Right renal pelvis (tissue), 4 donors: Measurements from ENCODE around the gene CDHR4. TPM values are rescaled to one million over a fixed set of nuclear protein-coding genes. Genes with fewer than 3 reads are reported as not detected.
A peak's percentile ranks its signal among the peaks of the same experiment; 100 is the strongest.
"Not testable (repeated sequence)": the region's sequence is repeated elsewhere in the genome, so short reads cannot be mapped to it uniquely, and the experiment has no call there.

Experiments
- DNase-seq, 4 donors: peaks; one replicate each; pipeline ENCODE4 v3.0.0-alpha.2; 2013; ENCODE audit warnings: low read depth in 4 of 4, low spot score in 3 of 4, missing footprints in 1 of 4
- polyA plus RNA-seq, 4 donors: library from polyadenylated mRNA; unstranded; fragments of 120-200 nt; gene quantifications; one replicate each; pipeline ENCODE4 v1.2.1, GENCODE V29; 2013; ENCODE audit not compliant: insufficient read length in 4 of 4

CDHR4 gene
- polyA plus RNA-seq, 4 donors, result 0.05 TPM; not detected in 3

DNA sequence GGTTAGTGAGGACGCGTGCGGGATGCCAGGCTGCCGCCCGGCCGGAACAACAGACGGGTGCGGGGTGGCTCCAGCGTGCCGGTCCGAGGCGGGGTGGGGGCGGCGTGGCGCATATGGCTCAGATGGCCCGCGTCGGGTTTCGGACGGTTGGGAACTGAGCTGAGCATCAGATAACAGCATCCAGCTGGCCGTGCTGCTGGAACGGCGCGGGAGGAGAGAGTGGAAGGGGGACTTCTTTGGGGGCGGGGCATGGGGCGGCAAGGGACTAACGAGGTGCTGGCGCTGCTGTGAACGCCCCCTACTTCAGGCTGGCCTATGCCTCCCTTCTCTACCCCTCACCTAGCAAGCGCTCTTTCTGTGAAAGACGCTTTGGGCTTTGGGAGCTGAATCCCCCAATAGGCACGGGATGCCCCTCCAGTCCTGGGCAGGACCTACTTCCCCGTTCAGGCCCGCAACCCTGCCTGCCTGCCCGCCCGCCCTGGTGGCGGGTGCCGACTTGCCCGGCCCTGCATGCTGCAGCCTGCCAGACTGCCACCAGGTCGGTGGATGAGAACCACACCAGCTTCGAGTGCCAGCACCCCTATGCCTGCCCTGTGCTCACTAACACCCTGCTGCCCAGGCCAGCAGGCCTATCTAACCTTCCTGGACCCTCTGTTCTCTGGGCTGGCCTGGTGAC is 3.9 kb upstream of the CDHR4 start:
- no peak for DNase-seq

DNA sequence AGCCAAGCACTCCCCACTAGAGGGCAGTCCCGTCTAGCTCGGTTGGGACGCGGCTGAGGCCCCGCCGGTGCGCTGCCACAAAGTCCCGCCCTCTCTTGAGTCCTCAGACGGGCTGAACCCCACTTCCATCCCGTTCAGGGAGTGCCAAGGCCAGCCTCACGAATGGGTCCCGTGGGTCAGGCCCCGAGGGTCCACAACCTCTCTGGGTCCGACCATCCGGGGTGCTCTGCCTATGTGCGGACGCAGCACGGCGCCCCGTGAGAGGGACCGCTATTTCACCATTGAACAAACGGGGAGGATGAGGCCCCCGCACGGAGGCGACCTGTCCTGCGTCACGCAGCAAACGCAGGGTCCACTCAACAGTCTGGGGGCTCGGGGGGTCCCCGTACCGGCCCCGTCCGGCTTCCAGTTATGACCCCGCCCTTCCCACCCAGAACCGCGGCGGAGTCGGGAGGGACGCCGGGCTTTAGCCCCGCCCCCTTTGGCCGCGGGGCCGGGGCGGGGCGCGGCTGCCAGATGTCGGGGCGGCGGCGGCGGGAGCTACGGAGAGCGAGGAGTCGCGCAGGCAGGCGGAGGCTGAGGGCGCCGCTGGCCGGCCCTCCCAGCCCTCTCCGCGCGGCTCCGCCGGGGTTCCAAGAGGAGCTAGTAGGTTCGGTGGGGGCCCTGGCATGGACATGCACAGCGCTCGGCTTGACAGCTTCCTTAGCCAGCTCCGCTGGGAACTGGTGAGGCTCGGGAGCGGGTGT is 3.2 kb upstream of the CDHR4 start, which contains the start of gene INKA1:
INKA1 (plus strand) TSS at position 543 of the 746 bp plus-strand sequence; CDS start at position 675, 132 bp downstream.
- DNase-seq, result peak in 2 of 4 donors; percentile 81 to 85

DNA sequence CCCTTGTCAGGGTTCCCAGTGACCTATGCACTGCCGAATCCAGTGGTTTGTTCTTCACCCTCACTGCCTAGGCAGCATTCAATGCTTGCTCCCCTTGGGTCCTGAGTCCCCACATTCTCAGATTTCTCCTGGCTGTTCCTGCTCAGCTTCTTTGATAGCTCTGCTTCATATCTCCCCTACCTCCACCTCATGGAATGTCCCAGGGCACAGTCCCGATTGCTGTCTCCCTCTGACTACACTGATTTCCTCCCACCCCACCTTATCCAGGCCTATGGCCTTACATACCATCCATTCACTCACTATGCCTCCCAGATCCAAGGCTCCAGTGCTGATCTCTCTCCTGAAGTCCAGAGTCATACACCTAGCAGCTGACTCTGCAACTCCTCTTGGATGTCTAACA is 1.5 kb upstream of the CDHR4 start:
- no peak for DNase-seq

DNA sequence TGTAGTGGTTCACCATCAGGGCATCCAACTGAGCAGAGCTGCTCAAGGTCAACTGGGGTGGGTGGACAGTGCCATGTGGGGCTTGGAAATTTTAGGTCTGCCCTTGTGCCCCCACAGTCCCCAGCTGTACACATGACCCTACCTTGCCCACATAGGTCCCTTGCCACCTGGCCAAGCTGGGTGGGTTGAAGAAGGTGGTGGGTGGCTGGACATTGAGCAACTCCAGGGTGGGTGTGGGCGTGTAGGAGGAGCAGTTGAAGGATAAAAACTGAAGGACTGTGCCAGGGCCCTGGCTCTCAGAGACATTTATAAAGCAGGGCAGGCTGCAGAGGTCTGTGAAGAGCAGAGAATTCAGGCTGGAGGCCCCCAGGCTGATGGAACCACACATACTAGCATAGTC is 568 bp downstream of the CDHR4 start:
- DNase-seq, result no peak

DNA sequence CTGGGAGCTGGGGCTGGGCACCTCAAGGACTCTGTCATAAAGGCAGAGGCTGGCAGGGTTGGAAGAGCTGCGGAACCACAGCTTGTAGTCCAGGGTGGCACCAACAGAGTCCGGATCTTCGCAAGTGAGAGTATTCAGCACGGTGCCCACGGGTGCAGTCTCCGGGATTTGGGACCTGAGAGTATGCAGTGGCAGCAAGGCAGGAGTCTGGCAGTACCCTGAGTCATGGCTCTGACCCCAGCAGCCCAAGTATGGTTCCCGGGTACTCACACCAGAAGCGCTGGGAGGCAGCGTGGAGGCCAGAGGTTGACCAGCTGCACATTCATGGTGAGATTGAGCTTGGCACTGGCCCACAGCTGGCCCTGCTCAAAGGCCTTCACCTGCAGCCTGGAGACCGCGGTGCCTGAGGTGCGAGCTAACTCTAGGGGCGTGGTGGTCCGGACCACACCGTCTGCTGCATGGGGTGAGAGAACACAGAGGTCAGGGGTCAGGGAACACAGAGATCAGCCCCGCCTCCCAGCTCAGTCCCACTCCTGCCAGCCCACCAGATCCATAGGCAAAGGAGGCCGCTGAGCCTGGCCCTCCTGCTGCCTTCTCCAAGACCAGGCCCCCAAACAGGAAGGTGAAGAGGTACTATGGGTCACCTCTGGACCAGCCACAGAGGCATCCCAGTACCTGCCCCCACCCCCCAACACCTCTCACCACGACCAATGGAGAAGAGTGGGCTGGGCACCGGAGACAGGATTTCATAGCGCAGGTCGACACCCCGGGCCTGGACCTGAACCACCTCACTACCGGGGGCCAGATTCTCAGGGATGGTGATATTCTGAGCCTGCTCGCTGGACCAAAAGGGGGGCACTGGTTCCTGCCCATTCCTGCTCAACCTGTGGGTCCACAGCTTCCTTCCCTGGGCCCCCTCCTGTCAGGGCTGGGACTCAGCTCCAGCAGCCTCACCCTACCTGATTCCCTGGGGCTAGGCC is 4.5 kb downstream of the CDHR4 start:
- no peak for DNase-seq

DNA sequence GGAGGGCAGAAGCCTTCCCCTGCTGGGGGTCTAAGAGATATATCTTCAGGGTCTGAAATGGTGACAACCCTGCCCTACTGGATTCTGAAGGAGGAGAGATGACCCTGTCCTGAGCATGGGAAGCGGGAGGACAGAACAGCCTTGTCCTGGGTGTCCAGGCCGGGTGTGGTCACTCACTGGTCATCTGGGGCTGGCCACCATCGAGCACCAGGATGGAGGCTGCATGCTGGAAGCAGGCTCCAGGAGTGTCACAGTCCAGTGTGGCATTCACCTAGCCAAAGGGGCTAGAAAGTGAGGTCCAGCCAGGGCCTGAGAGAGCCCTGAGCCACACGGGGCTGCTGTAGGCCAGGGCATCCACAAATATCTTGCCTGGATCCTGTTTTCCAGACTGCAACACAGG is 5.2 kb downstream of the CDHR4 start:
- DNase-seq, result no peak

DNA sequence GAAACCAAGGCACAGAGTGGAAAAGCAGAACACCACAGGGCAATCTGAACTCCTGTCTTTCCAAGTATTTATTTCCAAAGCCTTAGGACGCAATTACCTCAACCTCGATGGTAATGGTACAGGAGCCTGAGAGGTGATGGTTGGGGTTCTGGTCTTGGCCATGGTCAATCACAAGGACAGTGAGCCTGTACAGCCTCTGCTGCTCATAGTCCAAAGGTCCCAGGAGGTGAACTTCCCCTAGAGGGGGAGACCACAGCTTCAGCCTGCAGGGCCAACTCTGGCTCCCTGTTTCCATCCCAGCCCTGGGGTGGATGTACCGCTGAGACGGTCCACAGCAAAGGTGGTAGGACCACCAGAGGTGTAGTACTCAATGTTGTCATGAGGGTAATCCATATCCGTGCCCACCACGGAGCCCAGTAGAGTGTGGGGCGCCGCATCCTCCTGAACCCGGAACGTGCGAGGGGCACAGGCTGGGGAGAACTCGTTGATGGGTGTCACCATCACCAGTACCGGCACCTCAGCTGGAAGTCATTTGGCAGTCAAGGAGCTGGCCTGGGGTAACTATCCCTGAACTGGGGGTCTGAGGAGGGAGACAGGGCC is 6.1 kb downstream of the CDHR4 start:
- no peak for DNase-seq

DNA sequence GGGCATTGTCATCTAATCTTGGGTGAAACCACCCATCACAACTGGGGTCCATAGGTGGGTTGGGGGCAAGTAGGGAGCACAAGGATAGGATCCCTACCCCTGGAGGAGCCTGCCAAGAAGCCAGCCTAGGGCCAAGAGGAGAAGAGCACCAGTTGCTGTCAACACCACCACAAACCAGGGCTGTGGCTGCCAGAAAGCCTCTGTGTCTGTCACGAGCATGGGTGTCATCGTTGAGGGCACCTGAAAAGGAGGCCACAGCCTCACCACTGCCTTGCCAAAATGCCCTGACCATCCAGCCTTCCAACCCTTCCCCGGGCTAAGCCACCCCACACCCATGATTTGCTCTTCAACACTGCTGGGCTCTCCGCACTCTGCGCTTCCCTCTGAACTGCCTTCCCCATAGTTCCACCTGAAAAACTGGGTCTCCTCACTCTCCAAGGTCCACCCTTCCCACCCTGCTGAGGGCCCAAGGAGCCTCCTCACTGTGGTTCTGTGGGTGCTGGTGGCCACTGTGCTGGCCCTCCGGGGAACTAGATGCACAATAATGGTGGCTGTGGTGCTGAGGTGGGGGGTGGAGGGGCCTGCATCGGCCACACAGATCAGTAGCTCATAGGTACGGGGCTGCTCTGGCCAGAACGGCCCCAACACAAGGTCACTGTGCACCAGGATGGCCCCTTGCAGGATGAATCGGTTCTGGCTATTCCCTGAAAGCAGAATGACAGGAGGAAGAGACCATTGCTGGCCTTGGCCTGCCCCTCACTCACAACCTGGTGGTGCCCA is 7.1 kb downstream of the CDHR4 start:
- no peak for DNase-seq

DNA sequence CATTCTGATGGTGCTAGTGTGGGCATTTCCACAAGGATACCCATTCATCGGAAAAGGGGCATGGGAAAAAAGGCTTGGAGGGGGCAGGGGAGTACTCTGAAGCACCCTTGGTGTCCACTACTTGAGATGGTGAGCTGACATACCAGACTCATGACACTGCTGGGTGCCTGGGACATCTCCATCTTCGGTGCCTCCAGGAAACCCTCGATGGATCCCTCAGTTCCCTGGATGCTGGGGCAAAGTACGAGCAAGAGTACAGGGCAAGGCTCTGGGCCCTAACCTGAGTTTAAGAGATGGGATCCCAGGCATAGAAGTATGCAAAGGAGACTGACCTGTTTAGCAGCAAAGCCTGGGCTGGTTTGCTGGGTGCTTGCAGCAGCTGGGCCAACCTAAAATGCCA is 8.1 kb downstream of the CDHR4 start:
- DNase-seq, result no peak

DNA sequence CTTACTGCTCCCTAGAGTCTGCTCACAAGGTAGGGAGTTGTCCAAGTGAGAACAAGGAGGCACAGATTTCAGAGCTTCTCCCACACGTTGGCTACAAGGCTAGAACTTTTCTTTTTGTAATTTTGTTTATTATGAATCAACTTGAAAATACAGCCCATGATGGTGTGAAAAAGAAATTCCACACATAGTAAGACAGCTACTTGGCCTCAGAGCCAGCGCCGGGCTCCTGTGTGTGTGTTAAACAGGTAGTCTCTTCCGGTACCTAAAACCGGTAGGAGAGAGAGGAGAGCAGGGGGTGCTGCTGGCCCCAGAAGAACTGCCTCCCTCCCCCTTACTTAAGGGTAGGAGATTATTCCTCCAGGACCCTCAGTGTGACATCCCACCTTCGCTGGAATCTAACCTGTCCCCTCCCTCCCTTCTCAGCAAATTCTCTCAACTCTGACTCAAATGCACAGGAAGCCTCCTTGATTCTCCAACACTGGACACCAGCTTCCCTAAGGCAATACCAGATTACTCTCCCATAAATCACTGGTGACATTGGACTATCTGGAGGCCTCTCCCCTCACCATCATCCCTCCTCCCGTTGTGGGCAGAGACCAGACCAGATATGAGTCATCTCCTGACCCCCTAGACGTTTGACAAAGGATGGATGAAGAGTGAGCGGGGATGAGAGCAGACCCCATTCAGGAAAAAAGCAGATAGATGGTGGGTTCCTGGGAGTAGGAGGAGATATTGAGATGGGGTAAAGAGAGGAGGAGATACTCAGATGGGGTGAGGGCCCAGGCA is 8.9 kb downstream of the CDHR4 start:
- DNase-seq, result no peak

DNA sequence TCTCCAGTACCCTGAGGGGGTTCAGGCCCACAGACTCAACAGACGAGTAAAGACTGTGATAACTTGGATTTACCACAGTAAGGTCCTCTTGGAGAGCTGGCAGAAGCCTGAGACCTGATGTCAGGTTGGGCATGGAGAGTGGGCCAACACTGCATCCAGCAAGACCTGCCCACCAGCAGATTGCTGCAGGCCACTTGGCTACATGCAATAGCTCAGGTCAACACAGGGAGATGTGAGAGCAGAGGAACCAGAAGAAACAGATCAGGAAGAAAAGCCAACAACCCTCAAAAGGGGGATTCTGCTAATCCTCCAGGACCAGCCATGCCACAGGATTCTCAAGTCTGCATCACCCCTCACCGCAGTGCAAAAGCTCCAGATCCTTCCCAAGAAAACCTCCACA is 11.6 kb downstream of the CDHR4 start:
- DNase-seq, result no peak

DNA sequence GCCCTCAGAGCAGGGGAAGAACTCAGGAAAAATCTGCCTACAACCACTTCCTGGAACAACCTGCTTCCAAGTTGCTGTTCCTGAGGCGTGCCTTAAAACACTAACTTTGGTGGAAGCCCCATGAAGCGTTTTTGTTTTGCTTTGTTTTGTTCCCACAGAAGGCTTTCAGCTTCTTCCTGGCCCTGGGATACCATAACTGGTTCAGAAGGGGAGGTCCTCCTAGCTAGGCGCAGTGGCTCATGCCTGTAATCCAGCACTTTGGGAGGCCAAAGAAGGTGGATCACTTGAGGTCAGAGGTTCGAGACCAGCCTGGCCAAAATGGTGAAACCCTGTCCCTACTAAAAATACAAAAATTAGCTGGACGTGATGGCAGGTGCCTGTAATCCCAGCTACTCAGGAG is 12.1 kb downstream of the CDHR4 start:
- no peak for DNase-seq

DNA sequence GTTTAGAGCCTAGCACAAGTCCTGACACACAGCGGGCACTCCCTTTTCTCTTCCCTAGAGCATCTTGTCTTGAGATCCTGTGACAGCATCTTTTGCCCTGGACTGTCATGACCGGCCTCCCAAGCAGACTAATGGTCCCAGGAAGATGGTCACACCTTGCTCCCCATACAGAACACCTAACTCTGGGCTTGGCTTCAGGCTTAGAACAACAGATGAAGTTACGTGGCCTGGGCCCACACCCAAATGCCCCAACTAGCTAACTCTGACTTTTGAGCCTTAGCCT is 12.6 kb downstream of the CDHR4 start:
- no peak for DNase-seq

DNA sequence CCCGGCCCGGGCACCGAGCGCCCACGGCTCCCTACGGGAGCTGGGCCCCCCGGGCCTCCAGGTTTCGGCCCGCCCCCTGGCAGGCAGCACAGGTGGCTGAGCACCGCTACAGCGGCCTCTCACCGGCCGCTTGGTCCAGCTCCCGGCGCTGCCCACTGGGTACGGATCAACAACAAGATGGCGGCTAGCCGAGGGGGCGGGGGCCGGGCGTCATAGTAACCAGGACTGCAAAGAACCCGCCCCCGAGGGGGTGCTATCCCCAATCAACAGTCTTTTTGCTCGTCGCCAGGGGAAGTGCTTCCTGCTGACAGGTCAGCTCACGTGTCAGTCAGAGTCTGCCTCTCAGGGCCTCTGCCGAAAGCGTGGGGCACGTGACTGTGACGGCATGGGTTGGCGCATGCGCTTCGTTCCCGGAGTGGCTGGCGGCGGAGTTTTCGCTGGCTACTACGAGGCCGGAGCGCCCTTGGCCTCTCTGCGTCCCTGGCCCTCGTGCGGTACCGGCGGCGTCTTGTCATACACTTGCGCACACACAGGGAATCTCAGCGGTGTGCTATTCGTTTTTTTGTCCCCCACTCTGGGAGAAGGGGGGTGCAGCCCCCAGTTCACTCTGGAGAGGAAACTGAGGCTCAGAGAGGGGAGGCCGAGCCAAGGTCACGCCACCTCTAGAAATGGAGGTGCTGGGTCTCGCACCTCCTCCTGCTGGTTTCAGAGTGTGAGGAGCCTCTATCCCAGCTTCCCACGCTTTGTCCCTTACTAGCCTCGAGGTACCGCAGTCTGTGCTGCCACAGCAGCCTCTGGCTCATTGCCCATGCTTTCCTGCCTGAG is 13.1 kb downstream of the CDHR4 start, which contains the start of gene IP6K1:
IP6K1 (minus strand) TSS at position 186 of the 825 bp plus-strand sequence. CDS start 38,502 bp downstream, outside the sequence.
- peak; percentile 99 to 100 (median 100) for DNase-seq

DNA sequence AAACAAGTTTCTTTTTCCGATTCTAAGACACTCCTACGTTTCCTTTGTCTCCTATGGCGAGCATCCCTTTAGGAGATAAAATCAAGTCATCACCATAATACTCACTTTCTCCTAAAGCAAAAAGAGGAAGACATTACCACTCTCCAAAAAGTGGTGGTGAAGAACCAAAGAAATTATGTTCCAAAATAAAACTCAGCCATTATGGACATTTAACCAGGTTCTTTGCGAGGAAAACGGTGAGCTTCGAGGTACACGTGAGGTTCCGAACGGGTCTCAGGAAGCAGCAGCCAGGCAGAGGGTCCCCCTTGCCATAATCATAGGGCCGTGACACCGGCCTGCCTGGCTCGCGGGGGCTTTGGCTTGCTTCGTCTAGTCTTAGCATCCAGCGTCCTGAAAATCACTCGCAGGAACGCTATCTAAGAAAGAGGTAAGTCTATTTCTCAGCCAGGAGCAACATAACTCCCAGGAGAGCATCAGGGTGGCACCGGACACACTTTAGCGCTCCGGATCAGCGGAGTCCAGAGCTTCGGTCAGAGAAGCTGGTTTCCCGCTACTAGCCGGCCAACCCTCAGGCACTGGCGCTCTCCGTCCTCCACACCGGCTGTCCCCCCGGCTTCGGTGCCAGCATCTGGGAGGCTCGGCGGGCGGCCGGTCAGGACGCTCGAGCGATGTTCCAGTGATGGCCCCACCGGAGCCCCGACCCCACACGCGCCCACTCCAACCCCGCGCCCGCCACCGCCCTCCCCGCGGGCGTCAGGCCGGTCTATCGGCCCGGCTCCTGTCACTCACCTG is 13.9 kb downstream of the CDHR4 start:
- DNase-seq, result no peak

DNA sequence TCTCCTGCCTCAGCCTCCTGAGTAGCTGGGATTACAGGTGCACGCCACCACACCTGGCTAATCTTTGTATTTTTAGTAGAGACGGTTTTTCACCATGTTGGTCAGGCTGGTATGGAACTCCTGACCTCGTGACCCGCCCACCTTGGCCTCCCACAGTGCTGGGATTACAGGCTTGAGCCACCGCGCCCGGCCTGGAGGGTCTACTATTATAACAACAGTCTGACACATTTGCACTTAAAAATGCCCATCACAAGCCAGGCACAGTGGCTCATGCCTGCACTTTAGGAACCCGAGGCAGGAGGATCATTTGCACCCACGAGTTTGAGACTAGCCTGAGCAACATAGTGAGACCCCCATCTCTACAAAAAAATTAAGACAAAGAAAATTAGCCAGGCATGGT is 17.4 kb downstream of the CDHR4 start:
- DNase-seq, result not testable (repeated sequence)

DNA sequence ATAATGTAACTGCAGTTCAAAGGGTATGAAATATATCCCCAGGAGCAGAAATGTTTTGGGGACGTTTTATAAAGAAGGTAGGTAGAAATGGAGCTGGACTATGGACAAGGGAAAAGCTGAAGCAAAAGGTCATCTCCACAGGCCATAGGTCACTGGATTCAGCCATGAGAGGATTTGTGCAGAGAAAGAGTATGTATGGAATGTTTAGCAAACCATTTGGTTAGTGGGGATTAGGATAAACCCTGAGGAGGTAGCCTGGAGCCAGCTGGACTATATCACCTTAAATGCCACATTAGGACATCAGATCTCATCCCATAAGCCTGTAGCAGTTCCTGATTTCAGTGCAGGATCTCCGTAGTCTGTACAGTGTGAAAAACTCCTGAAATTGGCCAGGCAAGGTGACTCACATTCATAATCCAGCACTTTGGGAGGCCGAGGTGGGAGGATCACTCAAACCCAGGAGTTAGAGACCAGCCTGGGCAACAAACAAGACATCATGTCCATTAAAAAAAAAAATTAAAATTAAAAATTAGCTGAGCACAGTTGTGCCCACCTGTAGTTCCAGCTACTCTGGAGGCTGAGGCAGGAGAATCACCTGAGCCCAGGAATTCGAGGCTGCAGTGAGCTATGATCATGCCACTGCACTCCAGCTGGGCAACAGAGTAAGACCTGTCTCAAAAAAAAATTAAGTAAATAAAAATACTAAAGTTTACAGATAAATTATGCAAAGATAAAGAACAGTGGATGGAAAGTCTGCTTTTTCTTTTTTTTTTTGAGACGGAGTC is 18.1 kb downstream of the CDHR4 start:
- DNase-seq, result no peak
